GM20000 (cell line): Measurements from ENCODE around the gene KCNK16.
A peak's percentile ranks its signal among the peaks of the same experiment; 100 is the strongest.

Source experiments
- DNase-seq: peaks from one replicate; pipeline ENCODE4 v3.0.0; 2012; ENCODE audit warnings: low spot score
- CTCF ChIP-seq: IDR thresholded peaks from 2 replicates; pipeline ENCODE4 v1.5.1; 2012; ENCODE audit warnings: mild to moderate bottlenecking, control low read depth; ENCODE audit errors: extremely low read depth, missing control alignments

KCNK16 gene

DNA sequence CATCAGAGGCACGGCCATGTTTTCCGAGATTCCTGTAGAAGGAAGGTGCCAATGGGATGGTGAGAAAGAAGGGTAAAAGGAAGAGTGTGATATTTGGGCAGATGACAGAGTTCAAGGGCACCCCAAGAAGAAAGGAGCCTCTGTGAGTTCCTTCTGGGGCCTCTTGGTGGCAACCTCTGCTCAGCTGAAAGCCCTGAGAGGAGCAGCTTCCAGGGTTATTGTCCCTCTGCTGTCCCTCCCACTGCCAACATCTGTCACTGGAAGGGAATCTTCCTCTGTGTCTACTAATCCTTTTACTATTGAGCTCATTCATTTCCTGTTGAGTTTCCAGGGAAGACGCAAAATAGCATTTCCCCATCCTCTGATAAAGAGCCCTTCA lies 40.0 kb upstream of the KCNK16 start:
- no peak for TF ChIP-seq CTCF

DNA sequence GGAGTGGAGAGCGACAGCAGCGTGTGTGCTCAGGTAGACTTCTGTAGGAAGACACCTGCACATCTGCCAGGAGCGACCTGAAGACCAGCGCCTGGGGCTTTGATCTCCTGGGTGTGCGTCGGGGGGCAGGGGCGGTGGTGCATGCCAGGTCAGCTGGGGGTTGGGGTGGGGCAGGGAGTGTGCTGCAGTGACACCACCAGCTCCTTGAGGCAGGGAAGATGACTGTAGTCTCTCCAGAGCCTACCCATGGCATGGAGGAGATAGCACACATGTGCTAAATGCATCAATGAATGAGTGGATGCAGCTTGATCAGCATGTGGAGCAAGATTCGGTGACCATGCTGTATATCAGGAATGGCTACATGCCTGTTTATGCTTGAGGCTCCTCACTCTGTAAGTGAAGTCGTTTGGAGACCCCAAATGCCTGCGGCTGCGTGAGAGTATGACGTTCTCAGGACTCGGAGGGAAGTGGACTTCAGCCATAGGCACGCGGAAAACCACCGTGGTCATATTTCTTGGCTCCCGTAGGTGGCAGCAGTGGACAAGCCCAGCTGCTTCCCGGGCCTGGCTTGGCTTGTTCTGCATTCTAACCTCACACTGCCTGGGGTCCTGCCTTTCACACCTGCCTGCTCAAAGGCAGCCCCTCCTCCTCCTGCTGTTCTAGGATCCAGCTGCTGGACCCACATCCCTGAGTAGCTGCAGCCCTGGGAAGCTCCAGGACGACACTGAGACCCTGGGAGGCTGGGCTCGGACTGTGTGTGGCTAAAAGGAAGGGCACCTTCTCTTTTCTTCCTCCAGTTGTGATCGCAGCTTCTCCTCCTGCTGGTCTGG lies 39.4 kb upstream of the KCNK16 start:
- TF ChIP-seq CTCF: peak; percentile 74
- DNase-seq: peak; percentile 79

More for the DNA sequence above, 40.0 kb upstream of the KCNK16 start:
- no peak for DNase-seq

DNA sequence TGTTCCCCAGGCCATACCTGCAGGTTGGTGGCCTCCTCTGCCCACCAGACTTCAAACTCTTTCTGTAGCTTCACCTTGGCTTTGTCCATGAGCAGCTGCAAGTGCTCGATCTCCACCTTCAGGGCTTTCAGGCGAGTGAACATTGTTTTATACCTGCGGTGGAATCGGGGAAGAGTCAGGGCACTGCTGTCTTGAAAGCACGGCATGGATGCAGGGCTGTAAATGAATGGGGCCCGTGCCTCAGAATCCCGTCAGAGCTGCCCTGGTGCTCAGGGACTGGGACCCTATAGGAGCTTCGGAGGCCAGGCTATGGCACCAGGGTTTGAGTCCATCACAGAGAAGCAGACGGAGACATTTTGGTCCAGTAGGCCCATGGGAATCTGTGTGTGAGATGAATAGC lies 37.9 kb upstream of the KCNK16 start:
- no peak for DNase-seq
- no peak for TF ChIP-seq CTCF

- no peak for TF ChIP-seq CTCF
- DNase-seq: no peak
These were observed 35.6 kb upstream of the KCNK16 start for GRCh38 chr6:39357998-39358686.

GRCh38 chr6:39353698-39354315 lies 31.3 kb upstream of the KCNK16 start:
- DNase-seq: no peak
- TF ChIP-seq CTCF: no peak

DNA sequence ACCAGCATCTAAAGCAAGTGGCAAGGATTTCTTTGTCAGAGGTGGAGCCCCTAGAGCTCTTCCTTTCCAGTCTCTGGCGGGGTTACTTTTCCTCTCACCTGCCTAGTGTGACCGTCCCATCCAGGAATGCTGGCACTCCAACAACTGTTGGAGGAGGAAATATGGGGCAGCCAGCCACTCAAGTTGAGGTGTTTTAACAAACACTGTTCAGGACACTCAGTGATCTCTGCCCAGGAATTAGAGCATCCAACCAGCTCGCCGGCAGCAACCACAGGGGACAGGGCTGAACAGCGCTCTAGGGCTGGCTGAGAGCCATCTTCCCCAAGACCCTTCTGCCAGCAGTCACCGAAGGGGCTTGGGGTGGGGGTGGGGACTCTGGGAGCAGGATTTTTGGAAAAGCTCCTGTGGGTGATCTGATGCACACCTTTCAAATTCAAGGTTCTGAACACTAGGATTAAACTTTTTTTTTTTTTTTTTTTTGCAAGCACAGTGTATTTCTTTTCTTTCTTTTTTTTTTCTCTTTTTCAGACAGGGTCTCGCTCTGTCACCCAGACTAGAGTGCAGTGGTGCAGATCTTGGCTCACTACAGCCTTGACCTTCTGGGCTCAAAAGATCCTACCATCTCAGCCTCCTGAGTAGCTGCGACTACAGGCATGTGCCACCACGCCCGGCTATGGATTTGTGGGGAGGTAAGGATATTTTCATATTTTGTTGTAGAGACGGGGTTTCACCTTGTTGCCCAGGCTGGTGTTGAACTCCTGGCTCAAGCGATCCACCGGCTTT lies 28.4 kb upstream of the KCNK16 start:
- no peak for DNase-seq
- no peak for TF ChIP-seq CTCF
